GM19372 (cell line): ENCODE measurements around the gene SSR4.
"Not testable (repeated sequence)": the region's sequence is repeated elsewhere in the genome, so short reads cannot be mapped to it uniquely, and the experiment has no call there.

Experiments used
- ATAC-seq: cut with Tn5 transposase; IDR thresholded peaks from one replicate; pipeline ENCODE4 v1.9.1; 2021; ENCODE audit warnings: mild to moderate bottlenecking, low read depth, moderate library complexity; ENCODE audit not compliant: unreplicated experiment

SSR4 gene

GRCh38 chrX:153794018-153794896 is at the start of gene SSR4, which contains the start of gene IDH3G:
SSR4 (plus strand) TSS chrX:153794668; CDS start chrX:153794688, 20 bp downstream.
IDH3G (minus strand) TSS chrX:153794375; CDS start chrX:153794326, 49 bp downstream.
- peak; percentile 91 for ATAC-seq

DNA sequence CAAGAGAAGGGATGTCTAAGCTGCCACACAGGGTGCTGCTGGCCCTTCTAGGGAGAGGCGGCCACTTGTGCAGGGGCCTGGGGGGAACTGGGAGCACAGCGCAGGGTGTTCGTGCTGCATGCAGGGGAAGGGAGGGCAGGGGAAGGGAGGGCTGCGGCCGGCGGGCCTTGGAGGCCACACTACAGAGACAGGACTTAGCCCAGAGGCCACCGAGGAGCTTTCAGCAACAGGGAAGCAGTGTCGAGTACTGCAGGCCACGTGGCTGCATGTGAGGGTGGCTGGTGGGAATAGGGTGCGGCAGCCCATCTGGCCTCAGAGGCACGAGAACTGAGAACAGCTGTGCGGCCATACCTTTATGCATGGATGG is 49.4 kb upstream of the SSR4 start:
- ATAC-seq = not testable (repeated sequence)

GRCh38 chrX:153746359-153746758 is 48.1 kb upstream of the SSR4 start:
- ATAC-seq = no peak

DNA sequence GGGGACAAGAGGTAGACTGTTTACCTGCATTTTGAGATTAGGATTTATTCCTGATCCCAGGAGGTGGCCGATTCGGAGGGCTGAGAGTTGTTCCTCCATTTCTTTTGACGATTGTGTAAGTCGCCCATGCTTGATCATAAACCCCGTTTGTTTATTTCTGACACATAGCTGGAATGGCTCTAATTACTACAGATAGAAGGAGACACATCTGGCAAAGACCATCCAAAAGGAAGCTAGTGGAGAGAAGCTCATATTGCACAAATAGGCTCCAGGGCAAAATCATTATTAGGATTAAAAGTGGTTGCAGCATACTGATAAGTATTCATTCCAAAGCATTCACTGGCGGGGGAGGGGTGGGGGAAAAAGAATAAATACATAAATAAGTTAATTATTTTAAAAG is 47.5 kb upstream of the SSR4 start:
- not testable (repeated sequence) for ATAC-seq

DNA sequence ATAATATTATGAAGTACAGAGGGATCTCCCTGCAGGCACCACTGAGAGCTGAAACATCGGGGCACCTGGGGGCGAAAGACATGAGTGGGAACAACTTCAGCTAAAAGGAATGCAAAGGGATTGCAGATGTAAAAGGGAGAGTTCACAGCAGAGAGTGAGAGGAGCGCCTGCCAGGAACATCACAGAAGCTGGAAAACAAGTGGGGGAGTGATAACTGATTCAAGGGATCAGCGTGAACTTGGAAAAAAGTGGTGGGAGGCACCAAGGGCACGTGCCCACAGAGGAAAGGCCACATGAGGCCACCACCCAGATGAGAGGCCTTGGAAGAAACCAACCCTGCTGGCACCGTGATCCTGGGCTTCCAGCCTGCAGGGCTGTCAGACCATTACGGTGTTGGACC is 45.5 kb upstream of the SSR4 start:
- ATAC-seq = not testable (repeated sequence)

GRCh38 chrX:153750127-153750774 is 44.2 kb upstream of the SSR4 start:
- no peak for ATAC-seq

DNA sequence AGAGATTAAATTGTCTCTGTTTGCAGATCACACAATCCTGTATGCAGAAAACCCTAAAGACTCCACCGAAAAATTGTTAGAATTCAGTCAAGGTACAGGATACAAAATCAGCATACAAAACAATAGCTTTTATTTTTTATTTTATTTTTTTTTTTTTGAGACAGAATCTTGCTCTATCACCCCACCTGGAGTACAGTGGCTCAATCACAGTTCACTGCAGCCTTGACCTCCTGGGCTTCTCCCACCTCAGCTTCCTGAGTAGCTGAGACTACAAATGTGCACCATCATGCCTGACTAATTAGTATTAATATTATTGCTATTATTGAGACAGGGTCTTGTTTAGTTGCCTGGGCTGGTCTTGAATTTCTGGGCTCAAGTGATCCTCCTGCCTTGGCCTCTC is 39.3 kb upstream of the SSR4 start:
- no peak for ATAC-seq

DNA sequence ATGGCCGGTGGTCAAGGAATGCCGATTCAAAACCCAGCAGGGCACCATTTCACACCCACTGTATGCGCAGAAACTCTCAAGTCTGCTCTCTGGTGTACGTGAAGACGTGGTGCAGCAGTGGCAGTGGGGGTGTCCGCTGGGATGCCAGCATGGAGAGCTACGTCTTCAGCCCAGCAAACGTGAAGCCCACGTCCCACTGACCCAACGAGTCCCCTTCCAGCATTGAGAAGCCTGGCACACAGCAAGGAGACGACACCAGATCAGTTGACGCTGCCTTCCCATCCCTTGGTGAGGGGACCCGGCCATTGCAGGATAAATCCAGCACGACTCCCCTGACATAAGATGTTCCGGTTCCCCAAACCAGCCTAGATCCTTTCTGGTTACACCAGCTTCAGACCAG is 32.6 kb upstream of the SSR4 start:
- ATAC-seq = no peak

GRCh38 chrX:153762626-153763173 is 31.8 kb upstream of the SSR4 start:
- no peak for ATAC-seq

DNA sequence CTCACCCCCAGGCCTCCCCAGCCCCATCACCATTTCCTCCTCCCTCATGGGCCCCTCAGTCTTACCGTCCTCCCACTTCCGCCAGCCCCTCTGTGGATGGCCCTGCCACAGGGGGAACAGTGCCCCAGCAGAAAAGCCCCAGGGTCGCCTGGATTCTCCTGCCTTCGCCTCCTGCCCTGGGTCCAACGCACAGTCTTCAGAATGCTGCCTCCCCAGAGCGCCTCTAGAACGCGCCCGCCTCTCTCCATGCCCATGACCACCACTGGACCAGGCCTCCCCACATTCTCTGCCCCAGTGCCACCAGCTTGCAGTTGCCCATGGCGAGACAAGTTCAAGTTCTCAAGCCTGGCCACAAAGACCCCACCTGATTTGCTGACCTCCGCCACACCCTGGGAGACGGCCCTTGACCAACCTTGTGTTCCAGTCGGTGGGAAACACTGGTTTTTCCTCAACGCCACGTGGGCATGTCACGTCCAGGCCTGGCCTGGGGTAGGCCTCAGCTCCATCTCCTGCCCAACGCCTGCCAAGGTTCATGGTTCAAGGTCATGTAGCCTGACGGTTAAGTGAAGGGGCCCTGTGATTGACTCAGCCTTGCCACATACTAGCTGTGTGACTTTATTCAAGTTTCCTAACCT is 31.1 kb upstream of the SSR4 start:
- no peak for ATAC-seq

GRCh38 chrX:153763989-153764755 is 30.3 kb upstream of the SSR4 start, which contains the start of gene PLXNB3:
PLXNB3 (plus strand) TSS chrX:153764249; CDS start chrX:153765536, 1,287 bp downstream.
- no peak for ATAC-seq

GRCh38 chrX:153764786-153765137 is 29.7 kb upstream of the SSR4 start:
- ATAC-seq = no peak

GRCh38 chrX:153765138-153766079 is 29.1 kb upstream of the SSR4 start:
- no peak for ATAC-seq

GRCh38 chrX:153766098-153766817 is 28.2 kb upstream of the SSR4 start:
- no peak for ATAC-seq

- ATAC-seq = no peak
Observed at GRCh38 chrX:153766871-153767673, 27.4 kb upstream of the SSR4 start.

DNA sequence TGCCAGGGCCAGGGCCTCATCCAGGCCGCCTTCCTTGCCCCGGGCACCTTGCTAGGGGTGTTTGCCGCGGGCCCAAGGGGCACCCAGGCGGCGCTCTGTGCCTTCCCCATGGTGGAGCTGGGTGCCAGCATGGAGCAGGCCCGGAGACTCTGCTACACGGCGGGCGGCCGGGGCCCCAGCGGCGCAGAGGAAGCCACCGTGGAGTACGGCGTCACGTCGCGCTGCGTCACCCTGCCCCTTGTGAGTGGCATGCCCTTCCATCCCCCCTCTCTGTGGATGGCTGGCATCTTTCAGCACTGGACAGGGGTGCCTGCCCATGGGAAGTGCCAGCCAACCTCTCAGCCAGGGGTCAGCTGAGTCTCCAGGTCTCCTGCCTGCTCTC is 26.8 kb upstream of the SSR4 start:
- no peak for ATAC-seq

DNA sequence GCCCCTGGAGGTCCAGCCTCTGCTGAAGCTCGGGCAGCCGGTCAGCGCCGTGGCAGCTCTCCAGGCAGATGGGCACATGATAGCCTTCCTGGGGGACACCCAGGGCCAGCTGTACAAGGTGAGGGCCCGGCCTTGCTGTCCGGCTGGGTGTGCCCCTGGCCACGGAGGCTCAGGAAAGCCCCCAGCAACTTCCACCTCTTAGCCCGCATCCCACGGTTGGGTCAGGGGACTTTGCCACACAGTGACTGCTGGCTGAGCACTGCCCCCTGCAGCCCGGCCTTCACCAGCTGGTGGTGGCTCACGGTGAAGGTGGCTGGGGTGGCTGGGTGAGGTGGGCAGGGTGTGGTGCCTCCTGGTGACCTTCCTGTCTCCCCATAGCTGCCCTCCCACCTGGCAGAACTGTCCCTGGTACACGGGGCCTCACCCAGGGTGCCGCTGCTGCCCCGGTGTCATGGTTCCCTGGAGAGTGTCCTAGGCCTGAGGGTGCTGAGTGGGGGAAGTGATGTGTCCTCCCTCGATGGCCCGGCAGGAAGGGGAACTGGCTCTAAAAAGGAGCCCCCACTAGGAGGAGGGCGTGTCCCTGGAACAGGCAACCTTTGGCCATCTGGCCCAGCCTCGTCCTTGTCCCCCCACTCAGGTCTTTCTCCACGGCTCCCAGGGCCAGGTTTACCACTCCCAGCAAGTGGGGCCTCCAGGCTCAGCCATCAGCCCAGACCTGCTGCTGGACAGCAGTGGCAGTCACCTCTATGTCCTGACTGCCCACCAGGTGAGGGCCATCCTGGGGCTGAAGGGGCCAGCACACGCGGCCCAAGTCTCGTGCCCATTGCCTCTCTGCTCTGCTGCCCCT is 25.9 kb upstream of the SSR4 start:
- no peak for ATAC-seq
